ENCODE results near the gene TENM4.

DNA sequence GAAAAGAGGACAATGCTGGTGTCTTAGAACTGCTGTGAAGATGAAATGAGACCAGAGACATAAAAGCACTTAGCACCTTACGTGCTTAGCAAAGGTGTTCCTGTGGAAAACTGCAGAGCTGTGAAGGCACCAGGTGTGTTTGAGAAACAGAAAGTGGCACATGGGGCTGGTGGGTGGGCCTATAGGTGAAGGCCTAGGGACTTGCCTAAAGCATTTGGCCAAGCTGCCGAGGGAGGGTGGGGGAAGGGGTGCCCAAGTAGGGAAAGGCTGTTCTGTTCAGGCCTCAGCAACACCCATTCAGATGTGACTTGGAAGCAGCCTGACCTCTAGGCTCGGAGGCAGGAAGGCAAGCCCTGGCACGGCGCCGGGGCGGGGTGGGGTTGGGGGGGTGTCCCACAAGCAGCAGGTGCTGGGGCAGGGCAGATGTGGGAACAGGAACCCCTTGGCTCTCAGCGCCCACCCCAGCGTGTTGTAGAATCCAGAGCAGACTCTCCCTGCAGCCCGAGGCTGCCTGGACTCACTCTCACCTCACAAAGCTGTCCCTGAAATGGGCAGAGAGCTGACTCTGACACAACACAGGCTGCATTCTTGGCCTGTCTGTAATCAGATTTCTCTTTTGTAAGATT, 499.5 kb downstream of the TENM4 start:
- TF ChIP-seq, protein P1, sequence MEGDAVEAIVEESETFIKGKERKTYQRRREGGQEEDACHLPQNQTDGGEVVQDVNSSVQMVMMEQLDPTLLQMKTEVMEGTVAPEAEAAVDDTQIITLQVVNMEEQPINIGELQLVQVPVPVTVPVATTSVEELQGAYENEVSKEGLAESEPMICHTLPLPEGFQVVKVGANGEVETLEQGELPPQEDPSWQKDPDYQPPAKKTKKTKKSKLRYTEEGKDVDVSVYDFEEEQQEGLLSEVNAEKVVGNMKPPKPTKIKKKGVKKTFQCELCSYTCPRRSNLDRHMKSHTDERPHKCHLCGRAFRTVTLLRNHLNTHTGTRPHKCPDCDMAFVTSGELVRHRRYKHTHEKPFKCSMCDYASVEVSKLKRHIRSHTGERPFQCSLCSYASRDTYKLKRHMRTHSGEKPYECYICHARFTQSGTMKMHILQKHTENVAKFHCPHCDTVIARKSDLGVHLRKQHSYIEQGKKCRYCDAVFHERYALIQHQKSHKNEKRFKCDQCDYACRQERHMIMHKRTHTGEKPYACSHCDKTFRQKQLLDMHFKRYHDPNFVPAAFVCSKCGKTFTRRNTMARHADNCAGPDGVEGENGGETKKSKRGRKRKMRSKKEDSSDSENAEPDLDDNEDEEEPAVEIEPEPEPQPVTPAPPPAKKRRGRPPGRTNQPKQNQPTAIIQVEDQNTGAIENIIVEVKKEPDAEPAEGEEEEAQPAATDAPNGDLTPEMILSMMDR (IDR thresholded peaks at IDR 0.05): no peak
- TF ChIP-seq POLR2A (IDR thresholded peaks at IDR 0.05) (no peak), POLR2AphosphoS5 (IDR thresholded peaks at IDR 0.05) (no peak)
